Measurements from ENCODE around the gene RGS4. TPM values are rescaled to one million over a fixed set of nuclear protein-coding genes. Genes with fewer than 3 reads are reported as not detected.

RGS4 gene
- total RNA-seq, 1 donor from 2014 or later: 6.9 TPM

DNA sequence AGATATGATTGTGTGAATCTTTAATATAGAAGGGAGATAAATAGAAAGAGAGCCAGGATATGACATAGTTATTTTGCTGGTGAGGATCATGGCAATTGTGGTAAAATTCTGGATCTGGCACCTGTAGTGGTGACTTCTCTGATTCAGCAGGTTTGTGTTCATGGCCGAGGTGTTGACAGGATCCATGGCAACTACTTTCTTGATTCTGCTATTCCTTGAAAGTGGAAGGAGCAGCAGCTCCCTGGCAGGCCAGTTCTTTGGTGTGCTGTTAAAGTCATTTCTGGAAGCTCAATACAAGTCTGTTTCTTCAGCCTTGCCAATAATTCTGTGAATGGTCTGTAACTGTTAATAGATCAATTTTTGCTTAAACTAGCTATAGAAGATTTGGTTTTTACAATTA is 33.4 kb downstream of the RGS4 start:
- Histone ChIP-seq H3K4me3 (no peak overlapping the region), H3K36me3 (no peaks in the 10 kb centered on the region), H3K27ac (no peak overlapping the region), H3K27me3 (no peaks in the 10 kb centered on the region), H3K4me1 (no peaks in the 10 kb centered on the region), H3K9me3 (no peaks in the 10 kb centered on the region)
- no peak for DNase-seq (ENCODE audit: extremely low spot score in 2 of 2)
- no peak for TF ChIP-seq CTCF (IDR thresholded peaks at IDR 0.05)
- no peak for TF ChIP-seq POLR2AphosphoS5 (IDR thresholded peaks at IDR 0.05; ENCODE audit: insufficient read depth in 1 of 2, low read depth in 1 of 2)
- no peak for TF ChIP-seq POLR2A (IDR thresholded peaks at IDR 0.05)
- intact Hi-C loops (cut with DNase I): no loop called here

DNA sequence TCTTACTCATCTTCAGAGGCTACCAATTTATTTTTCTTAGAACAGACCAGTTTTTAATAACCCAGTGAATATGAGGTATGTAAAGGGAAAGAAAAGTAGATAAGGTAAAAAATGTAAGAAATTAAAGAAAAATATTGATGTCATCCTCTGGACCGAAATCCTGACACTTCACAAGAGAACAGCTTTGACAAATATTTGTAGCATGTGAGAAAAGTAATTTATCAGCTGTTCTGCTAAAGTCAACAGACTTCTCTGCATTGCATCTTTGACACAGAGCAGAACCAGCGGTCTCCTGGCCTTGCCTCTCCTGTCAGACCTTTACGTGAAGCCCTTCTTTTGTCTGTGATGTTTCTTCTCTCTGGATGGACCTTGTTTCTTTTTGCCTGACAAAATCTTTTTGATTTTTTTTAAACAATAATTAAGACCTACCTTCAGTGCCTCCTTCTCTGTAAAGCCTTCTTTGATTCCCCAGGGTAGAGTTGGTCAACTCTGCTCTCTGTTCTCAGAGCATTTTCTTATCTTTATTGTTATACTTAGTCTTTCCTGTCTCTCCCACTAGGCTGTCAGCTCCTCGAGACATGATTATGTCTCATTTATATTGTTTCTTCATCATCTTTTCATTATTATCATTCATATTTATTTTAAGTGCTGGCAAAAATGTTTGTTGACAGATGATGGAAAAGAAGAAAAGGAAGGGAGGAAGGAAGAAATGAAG is 35.4 kb downstream of the RGS4 start:
- Histone ChIP-seq H3K27me3 (no peaks in the 10 kb centered on the region), H3K27ac (no peak overlapping the region), H3K4me3 (no peak overlapping the region), H3K9me3 (no peaks in the 10 kb centered on the region), H3K4me1 (no peaks in the 10 kb centered on the region), H3K36me3 (no peaks in the 10 kb centered on the region)
- no peak for DNase-seq (ENCODE audit: extremely low spot score in 2 of 2)
- no peak for TF ChIP-seq POLR2A (IDR thresholded peaks at IDR 0.05)
- TF ChIP-seq POLR2AphosphoS5 (IDR thresholded peaks at IDR 0.05; ENCODE audit: insufficient read depth in 1 of 2, low read depth in 1 of 2): no peak
- TF ChIP-seq CTCF (IDR thresholded peaks at IDR 0.05): no peak
- intact Hi-C loops (cut with DNase I): no loop called here

- Histone ChIP-seq H3K27ac (no peak overlapping the region), H3K4me3 (no peak overlapping the region), H3K9me3 (no peaks in the 10 kb centered on the region), H3K36me3 (no peaks in the 10 kb centered on the region), H3K27me3 (no peaks in the 10 kb centered on the region), H3K4me1 (no peaks in the 10 kb centered on the region)
- no peak for DNase-seq (ENCODE audit: extremely low spot score in 2 of 2)
- intact Hi-C loops (cut with DNase I): no loop called here
- TF ChIP-seq POLR2A (IDR thresholded peaks at IDR 0.05) (no peak), CTCF (IDR thresholded peaks at IDR 0.05) (no peak), POLR2AphosphoS5 (IDR thresholded peaks at IDR 0.05; ENCODE audit: insufficient read depth in 1 of 2, low read depth in 1 of 2) (no peak)
Measured at GRCh38 chr1:163106364-163106987, 37.3 kb downstream of the RGS4 start.

GRCh38 chr1:163107655-163108054 is 38.5 kb downstream of the RGS4 start:
- DNase-seq (ENCODE audit: extremely low spot score in 2 of 2): no peak
- Histone ChIP-seq H3K9me3 (no peaks in the 10 kb centered on the region), H3K27me3 (no peaks in the 10 kb centered on the region), H3K4me3 (no peak overlapping the region), H3K27ac (no peak overlapping the region), H3K4me1 (no peaks in the 10 kb centered on the region), H3K36me3 (no peaks in the 10 kb centered on the region)
- no peak for TF ChIP-seq POLR2A (IDR thresholded peaks at IDR 0.05)
- no peak for TF ChIP-seq POLR2AphosphoS5 (IDR thresholded peaks at IDR 0.05; ENCODE audit: insufficient read depth in 1 of 2, low read depth in 1 of 2)
- no peak for TF ChIP-seq CTCF (IDR thresholded peaks at IDR 0.05)
- intact Hi-C loops (cut with DNase I): no loop called here

DNA sequence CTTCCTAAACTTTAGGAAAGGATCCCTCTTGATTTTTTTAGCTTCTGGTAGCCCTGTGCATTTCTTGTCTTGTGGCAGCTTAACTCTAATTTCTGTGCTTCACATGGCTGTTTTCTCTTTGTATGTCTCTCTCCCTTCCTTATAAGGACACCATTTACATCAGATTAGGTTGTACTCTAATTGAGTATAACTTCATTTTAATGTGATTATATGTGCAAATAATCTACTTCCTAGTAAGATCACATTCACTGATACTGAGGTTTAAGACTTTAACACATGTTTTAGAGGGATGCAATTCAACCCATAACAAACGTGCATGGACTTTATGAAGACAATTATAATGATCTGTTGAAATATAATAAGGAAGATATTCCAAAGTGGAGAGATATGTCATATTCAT is 46.7 kb downstream of the RGS4 start:
- Histone ChIP-seq H3K36me3 (no peaks in the 10 kb centered on the region), H3K27me3 (no peaks in the 10 kb centered on the region), H3K4me3 (no peak overlapping the region), H3K27ac (no peak overlapping the region), H3K4me1 (no peaks in the 10 kb centered on the region), H3K9me3 (no peaks in the 10 kb centered on the region)
- TF ChIP-seq CTCF (IDR thresholded peaks at IDR 0.05) (no peak), POLR2A (IDR thresholded peaks at IDR 0.05) (no peak), POLR2AphosphoS5 (IDR thresholded peaks at IDR 0.05; ENCODE audit: insufficient read depth in 1 of 2, low read depth in 1 of 2) (no peak)
- intact Hi-C loops (cut with DNase I): no loop called here
- DNase-seq (ENCODE audit: extremely low spot score in 2 of 2): no peak
